ENCODE measurements around the gene CSF3. TPM values are rescaled to one million over a fixed set of nuclear protein-coding genes. Genes with fewer than 3 reads are reported as not detected.

CSF3 gene
- total RNA-seq, 1 experiment from 2014 or later: not detected

DNA sequence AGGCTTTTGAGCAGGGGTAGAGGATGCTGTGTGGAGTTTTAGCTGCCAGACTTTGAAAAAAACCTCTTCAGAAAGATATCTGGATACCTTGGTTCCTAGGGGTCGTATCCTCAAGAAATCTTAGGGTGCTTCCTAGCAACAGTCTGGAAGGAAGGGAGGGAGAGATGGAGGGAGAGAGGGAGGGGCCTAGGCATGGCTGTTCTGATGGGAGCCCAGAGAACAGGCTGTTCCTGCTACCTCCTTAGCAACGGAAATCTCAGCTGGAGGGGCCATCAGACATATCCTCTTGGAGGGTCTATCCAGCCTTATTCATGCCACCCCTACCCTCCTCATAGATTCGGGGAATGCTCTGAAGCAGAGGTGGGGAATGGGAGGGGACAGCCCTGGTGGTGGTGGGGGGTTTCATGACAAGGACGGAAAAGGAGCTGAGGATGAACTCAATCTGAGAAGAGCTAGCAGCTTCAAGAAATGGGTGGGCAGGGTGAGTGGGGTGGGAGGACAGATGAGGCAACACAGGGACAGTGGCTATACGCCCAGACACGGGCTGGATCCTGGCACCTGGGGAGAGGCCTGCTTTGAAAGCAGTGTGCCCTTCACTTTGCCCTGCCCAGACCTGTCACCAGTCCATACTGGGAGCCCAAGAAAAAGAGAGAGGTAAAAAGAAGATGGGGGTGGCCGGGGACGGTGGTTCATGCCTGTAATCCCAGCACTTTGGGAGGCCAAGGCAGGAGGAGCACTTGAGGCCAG lies 44.7 kb downstream of the CSF3 start:
- POLR2A ChIA-PET: interaction anchor here (0.6 to 1.6 kb wide), 2 partner anchors 26 to 41 kb away, joined by 3 to 4 read pairs; partner anchors contain the start of gene NR1D1
- no peak overlapping the region for H3K4me3 ChIP-seq (replicated peaks in 1 of 2; ENCODE audit: low read depth in 1 of 2, low read length in 2 of 2)
- H4K20me1 ChIP-seq (ENCODE audit: insufficient read depth): no peaks in the 10 kb centered on the region
- no peak overlapping the region for H3K9ac ChIP-seq (ENCODE audit: low read length)
- CTCF ChIA-PET: interaction anchor here (1.3 to 1.6 kb wide), 2 partner anchors 16 to 53 kb away, joined by 3 to 7 read pairs; no protein-coding TSS in a partner anchor
- no peaks in the 10 kb centered on the region for H3K27me3 ChIP-seq (ENCODE audit: insufficient read depth, low read length)
- ATAC-seq: no peak
- no peaks in the 10 kb centered on the region for H3K79me2 ChIP-seq (ENCODE audit: insufficient read depth, low read length)
- DNase-seq (ENCODE audit: low read depth, low spot score): no peak
- H3K4me1 ChIP-seq (ENCODE audit: control insufficient read depth in 1 of 2, insufficient read depth in 2 of 2, low read length in 2 of 2): peaks cover 17 to 25% of the 10 kb centered on the region in 2 experiments
- no peaks in the 10 kb centered on the region for H3K9me3 ChIP-seq (ENCODE audit: control insufficient read depth in 1 of 2, insufficient read depth in 1 of 2, low read depth in 1 of 2, low read length in 2 of 2)
- no peak overlapping the region for H3K4me2 ChIP-seq (ENCODE audit: low read length)
- H3K27ac ChIP-seq (ENCODE audit: low read depth, low read length): no peak overlapping the region
- TF ChIP-seq ZNF274 (IDR thresholded peaks at IDR 0.05; ENCODE audit: low read depth, low read length) (no peak), YY1 (IDR thresholded peaks at IDR 0.05; ENCODE audit: extremely low read depth, insufficient replicate concordance, low read depth, low read length) (no peak)
- TF ChIP-seq, protein P1, sequence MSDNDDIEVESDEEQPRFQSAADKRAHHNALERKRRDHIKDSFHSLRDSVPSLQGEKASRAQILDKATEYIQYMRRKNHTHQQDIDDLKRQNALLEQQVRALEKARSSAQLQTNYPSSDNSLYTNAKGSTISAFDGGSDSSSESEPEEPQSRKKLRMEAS (IDR thresholded peaks at IDR 0.05): no peak
- intact Hi-C loops (cut with micrococcal nuclease): no loop called here
- RAD21 ChIA-PET (ENCODE audit: low non-redundant PET in 1 of 2, low total read pairs in 2 of 2, uncharacterized antibody in 2 of 2, unreplicated experiment in 2 of 2): no interaction called here
- H2AFZ ChIP-seq (ENCODE audit: low read depth, low read length, poor library complexity, severe bottlenecking): no peak overlapping the region
- H3K36me3 ChIP-seq (ENCODE audit: control insufficient read depth in 1 of 2, insufficient read depth in 2 of 2, low read length in 2 of 2): no peaks in the 10 kb centered on the region
- H3K9me2 ChIP-seq (ENCODE audit: insufficient read depth): no peaks in the 10 kb centered on the region
- BruUV-seq (replicated peaks): no TSS peak

DNA sequence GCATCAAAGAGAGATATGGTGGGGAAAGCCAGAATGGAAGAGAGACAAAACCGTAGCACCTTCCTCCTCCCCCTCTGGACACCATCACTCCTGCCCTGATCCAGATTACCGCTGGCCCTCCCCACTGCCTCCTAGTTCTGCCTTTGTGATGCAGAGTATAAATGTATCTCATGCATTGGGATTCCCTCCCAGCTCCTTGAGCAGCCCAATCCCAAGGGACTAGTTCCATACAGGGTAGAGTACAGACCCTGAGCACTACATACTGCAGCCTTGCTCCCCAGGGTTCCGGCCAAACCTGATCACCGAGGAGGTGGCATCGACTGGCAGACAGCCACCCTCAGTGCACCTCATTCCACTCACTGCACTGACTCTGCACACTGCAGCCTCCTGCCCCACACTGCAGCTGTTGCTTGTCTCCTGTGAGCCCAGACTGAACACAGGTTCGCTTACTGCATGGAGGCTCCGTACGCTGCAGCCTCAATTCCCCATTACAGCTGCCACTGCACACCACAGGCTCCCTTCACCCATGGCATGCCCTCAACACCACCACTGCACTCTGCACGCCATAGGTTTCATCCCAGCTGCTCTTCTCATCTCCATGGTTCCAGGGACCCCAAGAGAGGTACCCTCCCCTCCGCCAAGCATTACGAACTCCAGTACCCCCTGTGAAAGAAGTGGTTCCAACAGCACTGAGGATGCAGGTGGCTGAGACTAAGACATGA lies 45.8 kb downstream of the CSF3 start:
- H4K20me1 ChIP-seq (ENCODE audit: insufficient read depth): no peaks in the 10 kb centered on the region
- POLR2A ChIA-PET: no interaction called here
- no TSS peak for BruUV-seq (replicated peaks)
- peaks cover 25 to 35% of the 10 kb centered on the region in 2 experiments for H3K4me1 ChIP-seq (ENCODE audit: control insufficient read depth in 1 of 2, insufficient read depth in 2 of 2, low read length in 2 of 2)
- H3K9me3 ChIP-seq (ENCODE audit: control insufficient read depth in 1 of 2, insufficient read depth in 1 of 2, low read depth in 1 of 2, low read length in 2 of 2): no peaks in the 10 kb centered on the region
- no peak overlapping the region for H2AFZ ChIP-seq (ENCODE audit: low read depth, low read length, poor library complexity, severe bottlenecking)
- RAD21 ChIA-PET (ENCODE audit: low non-redundant PET in 1 of 2, low total read pairs in 2 of 2, uncharacterized antibody in 2 of 2, unreplicated experiment in 2 of 2): no interaction called here
- H3K9me2 ChIP-seq (ENCODE audit: insufficient read depth): no peaks in the 10 kb centered on the region
- ATAC-seq: no peak
- H3K27me3 ChIP-seq (ENCODE audit: insufficient read depth, low read length): no peaks in the 10 kb centered on the region
- no peak overlapping the region for H3K4me2 ChIP-seq (ENCODE audit: low read length)
- H3K9ac ChIP-seq (ENCODE audit: low read length): no peak overlapping the region
- H3K79me2 ChIP-seq (ENCODE audit: insufficient read depth, low read length): no peaks in the 10 kb centered on the region
- intact Hi-C loops (cut with micrococcal nuclease): no loop called here
- H3K36me3 ChIP-seq (ENCODE audit: control insufficient read depth in 1 of 2, insufficient read depth in 2 of 2, low read length in 2 of 2): no peaks in the 10 kb centered on the region
- no peak overlapping the region for H3K27ac ChIP-seq (ENCODE audit: low read depth, low read length)
- CTCF ChIA-PET: interaction anchor here (1.3 kb wide), 1 partner anchor 52 kb away, joined by 3 read pairs; no protein-coding TSS in a partner anchor
- no peak for DNase-seq (ENCODE audit: low read depth, low spot score)
- no peak overlapping the region for H3K4me3 ChIP-seq (replicated peaks in 1 of 2; ENCODE audit: low read depth in 1 of 2, low read length in 2 of 2)
- no peak for TF ChIP-seq FOSL1 (IDR thresholded peaks at IDR 0.05; ENCODE audit: low read depth)
- TF ChIP-seq SIN3A (IDR thresholded peaks at IDR 0.05; ENCODE audit: low read depth): no peak
- no peak for TF ChIP-seq SRF (IDR thresholded peaks at IDR 0.05; ENCODE audit: low read depth)
- no peak for TF ChIP-seq CEBPB (IDR thresholded peaks at IDR 0.05; ENCODE audit: low read depth)
- no peak for TF ChIP-seq YY1 (IDR thresholded peaks at IDR 0.05; ENCODE audit: extremely low read depth, insufficient replicate concordance, low read depth, low read length)
- TF ChIP-seq SP1 (IDR thresholded peaks at IDR 0.05; ENCODE audit: low read depth): no peak

Measured in HCT116 (cell line).